ENCODE data around the gene TRAPPC3.
A peak's percentile ranks its signal among the peaks of the same experiment; 100 is the strongest.

Gene TRAPPC3

DNA sequence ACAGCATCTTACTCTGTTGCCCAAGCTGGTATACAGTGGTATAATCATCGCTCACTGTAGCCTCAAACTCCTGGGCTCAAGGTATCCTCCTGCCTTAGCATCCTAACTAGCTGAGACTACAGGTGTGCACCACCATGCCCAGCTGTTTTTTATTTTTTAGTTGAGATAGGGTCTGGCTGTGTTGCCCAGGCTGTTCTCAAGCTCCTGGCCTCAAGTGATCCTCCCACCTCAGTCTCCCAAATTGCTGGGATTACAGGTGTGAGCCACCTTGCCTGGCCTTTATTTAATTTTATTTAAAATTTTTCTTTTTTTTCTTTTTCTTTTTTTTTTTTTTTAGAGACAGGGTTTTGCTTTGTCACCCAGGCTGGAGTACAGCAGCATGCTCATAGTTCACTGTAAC is 15.9 kb upstream of the TRAPPC3 start:
- TF ChIP-seq, protein P1, sequence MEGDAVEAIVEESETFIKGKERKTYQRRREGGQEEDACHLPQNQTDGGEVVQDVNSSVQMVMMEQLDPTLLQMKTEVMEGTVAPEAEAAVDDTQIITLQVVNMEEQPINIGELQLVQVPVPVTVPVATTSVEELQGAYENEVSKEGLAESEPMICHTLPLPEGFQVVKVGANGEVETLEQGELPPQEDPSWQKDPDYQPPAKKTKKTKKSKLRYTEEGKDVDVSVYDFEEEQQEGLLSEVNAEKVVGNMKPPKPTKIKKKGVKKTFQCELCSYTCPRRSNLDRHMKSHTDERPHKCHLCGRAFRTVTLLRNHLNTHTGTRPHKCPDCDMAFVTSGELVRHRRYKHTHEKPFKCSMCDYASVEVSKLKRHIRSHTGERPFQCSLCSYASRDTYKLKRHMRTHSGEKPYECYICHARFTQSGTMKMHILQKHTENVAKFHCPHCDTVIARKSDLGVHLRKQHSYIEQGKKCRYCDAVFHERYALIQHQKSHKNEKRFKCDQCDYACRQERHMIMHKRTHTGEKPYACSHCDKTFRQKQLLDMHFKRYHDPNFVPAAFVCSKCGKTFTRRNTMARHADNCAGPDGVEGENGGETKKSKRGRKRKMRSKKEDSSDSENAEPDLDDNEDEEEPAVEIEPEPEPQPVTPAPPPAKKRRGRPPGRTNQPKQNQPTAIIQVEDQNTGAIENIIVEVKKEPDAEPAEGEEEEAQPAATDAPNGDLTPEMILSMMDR (conservative IDR thresholded peaks at IDR 0.05; ENCODE audit: control insufficient read depth, insufficient read depth, low read depth, low read length), result no peak
- no peak overlapping the region for H3K4me3 ChIP-seq (ENCODE audit: control insufficient read depth, low read depth, low read length)
- DNase-seq (ENCODE audit: low read depth), result no peak

DNA sequence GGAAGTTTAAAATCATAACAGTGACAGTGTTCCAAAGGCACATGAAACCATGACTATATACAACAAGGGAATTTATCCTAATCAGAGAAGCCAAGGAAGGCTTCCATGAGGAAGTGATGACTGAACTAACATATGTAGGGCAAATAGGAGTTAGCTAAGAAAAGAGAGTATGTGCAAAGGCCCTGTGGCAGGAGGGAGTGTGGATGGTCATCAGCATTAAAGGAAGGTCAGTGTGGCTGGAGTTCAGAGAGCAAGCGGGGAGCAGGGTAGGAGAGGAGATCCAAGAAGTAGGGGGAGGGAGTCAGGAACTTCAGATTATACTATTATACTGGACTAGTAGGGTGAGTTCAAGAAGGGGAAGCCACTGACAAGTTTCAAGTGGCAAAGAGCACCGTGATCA is 15.1 kb upstream of the TRAPPC3 start:
- H3K4me3 ChIP-seq (ENCODE audit: control insufficient read depth, low read depth, low read length), result no peak overlapping the region
- DNase-seq (ENCODE audit: low read depth), result no peak
- TF ChIP-seq, protein P1 (conservative IDR thresholded peaks at IDR 0.05; ENCODE audit: control insufficient read depth, insufficient read depth, low read depth, low read length), result no peak

DNA sequence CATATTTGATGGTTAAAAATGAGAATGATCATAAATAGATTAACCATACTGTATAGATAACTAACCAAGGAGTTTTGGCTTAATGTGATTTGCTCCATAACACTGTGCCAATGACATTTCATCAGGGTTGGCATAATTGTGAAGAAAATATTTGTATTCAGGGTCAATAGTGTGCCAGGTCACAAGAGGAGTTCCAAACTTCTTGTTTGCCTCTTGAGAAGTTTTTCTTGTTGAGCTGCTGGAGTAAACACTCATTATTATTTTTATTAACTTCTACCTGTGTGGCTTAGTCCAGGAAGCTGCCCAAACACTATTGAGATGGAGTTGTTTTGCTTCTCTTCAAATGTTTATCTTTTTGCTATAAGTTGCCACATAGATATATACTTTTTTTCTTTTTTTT is 14.1 kb upstream of the TRAPPC3 start:
- no peak overlapping the region for H3K4me3 ChIP-seq (ENCODE audit: control insufficient read depth, low read depth, low read length)
- TF ChIP-seq, protein P1 (conservative IDR thresholded peaks at IDR 0.05; ENCODE audit: control insufficient read depth, insufficient read depth, low read depth, low read length), result no peak
- DNase-seq (ENCODE audit: low read depth), result no peak

DNA sequence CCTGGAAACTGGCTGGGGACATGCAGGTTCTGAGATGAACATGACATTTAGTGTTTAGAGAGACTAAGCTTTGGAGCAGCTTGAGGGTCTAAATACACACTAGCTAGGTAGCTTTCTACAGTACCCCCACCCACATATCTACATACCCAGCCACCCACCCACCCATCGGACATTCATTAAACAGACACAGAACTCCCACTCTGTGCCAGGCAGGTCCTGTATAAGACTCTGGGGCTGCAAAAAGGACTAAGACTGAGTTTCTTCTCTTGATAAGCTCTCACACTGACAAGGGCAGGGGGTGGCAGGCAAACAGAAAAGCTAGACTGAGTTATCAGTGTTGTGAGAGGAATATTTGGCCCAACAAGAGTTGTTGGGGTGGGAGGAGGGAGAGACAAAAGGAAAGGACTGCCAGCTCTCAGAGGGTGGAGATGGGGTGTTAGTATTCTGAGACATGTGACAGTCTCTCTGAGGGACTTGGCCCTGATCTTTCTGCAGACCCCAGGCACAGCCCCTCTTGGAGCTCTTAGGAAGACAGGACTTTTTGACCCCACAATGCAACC is 13.5 kb upstream of the TRAPPC3 start:
- DNase-seq (ENCODE audit: low read depth), result no peak
- no peak overlapping the region for H3K4me3 ChIP-seq (ENCODE audit: control insufficient read depth, low read depth, low read length)
- TF ChIP-seq, protein P1 (conservative IDR thresholded peaks at IDR 0.05; ENCODE audit: control insufficient read depth, insufficient read depth, low read depth, low read length), result no peak

DNA sequence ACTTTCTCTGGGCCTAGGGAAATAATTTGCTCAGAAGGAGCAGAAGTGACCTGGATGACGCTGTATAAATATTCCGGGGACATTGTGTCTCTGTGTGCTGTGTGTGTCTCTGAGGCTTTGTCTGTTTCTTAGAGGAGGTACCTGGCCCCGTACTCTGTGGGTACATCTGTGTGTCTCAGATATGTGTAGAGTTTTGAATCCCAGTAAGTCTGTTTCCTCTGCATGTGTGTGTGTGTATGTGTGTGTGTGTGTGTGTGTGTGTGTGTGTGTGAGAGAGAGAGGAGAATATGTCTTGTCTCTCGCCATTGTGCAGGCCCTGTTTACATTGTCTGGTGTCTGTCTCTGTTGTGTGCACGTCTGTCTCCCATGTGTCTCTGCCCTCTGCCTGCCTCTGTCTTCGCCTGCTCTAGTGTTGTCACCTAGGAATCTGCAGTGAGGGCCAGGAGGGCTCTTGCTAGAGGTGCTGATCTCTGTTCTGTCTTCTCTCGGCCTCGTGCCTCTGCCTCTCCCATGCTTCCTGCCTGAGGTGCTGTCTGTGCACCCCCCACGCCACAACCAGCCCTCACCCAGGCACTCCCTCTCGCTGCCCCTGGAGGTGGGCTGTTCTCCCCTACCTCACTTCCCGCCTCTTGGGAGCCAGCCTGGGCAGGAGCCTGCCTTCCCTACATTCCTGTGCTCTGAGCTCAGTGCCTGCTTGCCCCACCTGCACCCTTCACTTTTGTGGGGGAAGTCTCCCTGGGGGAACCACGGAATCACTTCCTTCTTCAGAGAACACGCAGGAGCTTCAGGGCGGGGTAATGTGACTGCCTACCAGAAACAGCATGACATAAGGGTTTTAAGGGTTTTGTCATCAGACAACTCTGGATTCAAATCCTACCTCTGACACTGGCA is 12.6 kb upstream of the TRAPPC3 start:
- H3K4me3 ChIP-seq (ENCODE audit: control insufficient read depth, low read depth, low read length), result peak overlapping the region; percentile 52
- TF ChIP-seq, protein P1 (conservative IDR thresholded peaks at IDR 0.05; ENCODE audit: control insufficient read depth, insufficient read depth, low read depth, low read length), result no peak
- DNase-seq (ENCODE audit: low read depth), result peak; percentile 46

DNA sequence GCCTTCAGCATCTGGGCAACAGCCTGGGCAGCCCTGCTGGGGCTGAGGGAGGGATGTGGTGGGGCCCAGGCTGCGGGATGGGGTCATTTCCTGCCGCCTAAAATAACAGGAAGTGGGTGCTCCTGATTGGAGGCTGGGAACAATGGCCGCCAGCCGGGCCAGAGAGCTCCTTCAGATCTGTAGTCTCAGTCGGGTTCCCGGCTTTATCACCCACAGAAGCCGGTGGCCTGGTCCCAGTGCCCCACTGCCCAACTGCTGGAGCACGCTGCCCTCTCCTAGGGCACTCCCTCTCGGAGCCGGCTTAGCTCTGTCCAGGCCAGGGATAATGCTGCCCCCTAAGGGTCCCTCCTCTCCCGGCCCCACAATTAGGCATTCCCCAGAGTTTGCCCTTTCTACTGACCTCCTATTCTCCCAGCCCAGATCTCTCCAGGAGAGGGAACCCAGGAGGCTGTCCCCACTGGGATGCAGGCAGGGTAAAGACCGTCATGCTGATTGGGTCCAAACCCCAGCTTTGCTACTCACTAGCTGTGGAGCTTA is 11.7 kb upstream of the TRAPPC3 start:
- TF ChIP-seq, protein P1 (conservative IDR thresholded peaks at IDR 0.05; ENCODE audit: control insufficient read depth, insufficient read depth, low read depth, low read length), result peak; percentile 40
- DNase-seq (ENCODE audit: low read depth), result peak; percentile 68
- peak overlapping the region; percentile 52 for H3K4me3 ChIP-seq (ENCODE audit: control insufficient read depth, low read depth, low read length)
